Karpas-422 (cell line): ENCODE results near the gene TFCP2. TPM values are rescaled to one million over a fixed set of nuclear protein-coding genes. Genes with fewer than 3 reads are reported as not detected.

Experiments
- DNase-seq: peaks from one replicate; pipeline ENCODE4 v3.0.0-alpha.2; 2015
- H2AFZ ChIP-seq: fragments of 200-600 bp; sonication (generic); 2 replicates; pipeline ENCODE4 v1.6.1; 2014; ENCODE audit warnings: antibody characterized with exemption, low read length, mixed read lengths
- H3K27ac ChIP-seq: fragments of 200-600 bp; sonication (generic); 2 replicates; pipeline ENCODE4 v1.5.1; 2014; ENCODE audit warnings: mild to moderate bottlenecking, low read length, moderate library complexity
- H3K27me3 ChIP-seq: fragments of 200-600 bp; sonication (generic); 2 replicates; pipeline ENCODE4 v1.6.1; 2014; ENCODE audit warnings: low read length, mixed read lengths
- H3K36me3 ChIP-seq: fragments of 200-600 bp; sonication (generic); 2 replicates; pipeline ENCODE4 v1.6.1; 2014; ENCODE audit warnings: low read length, mixed read lengths; ENCODE audit not compliant: insufficient read depth
- H3K4me1 ChIP-seq: fragments of 200-600 bp; sonication (generic); 2 replicates; pipeline ENCODE4 v1.6.1; 2014; ENCODE audit warnings: mild to moderate bottlenecking, low read length, mixed read lengths
- H3K4me2 ChIP-seq: fragments of 200-600 bp; sonication (generic); 2 replicates; pipeline ENCODE4 v1.6.1; 2014; ENCODE audit warnings: low read length, low read depth, mild to moderate bottlenecking; ENCODE audit not compliant: poor library complexity, severe bottlenecking
- H3K4me3 ChIP-seq: fragments of 200-600 bp; sonication (generic); 2 replicates; pipeline ENCODE4 v1.5.1; 2014; ENCODE audit warnings: mild to moderate bottlenecking, antibody characterized with exemption, low read length, mixed read lengths
- H3K79me2 ChIP-seq: fragments of 200-600 bp; sonication (generic); 2 replicates; pipeline ENCODE4 v1.6.1; 2014; ENCODE audit warnings: mild to moderate bottlenecking, low read length, mixed read lengths
- H3K9ac ChIP-seq: fragments of 200-600 bp; sonication (generic); 2 replicates; pipeline ENCODE4 v1.6.0; 2014; ENCODE audit warnings: low read length
- H3K9me2 ChIP-seq: fragments of 200-600 bp; sonication (generic), shearing (Covaris generic); replicated peaks from 2 replicates; pipeline ENCODE4 v1.6.0; 2014; ENCODE audit warnings: mild to moderate bottlenecking, low read length, moderate library complexity; ENCODE audit not compliant: insufficient read depth
- H3K9me3 ChIP-seq: fragments of 300-700, 200-600 bp; sonication (generic); 2 replicates; pipeline ENCODE4 v1.6.1; 2014; ENCODE audit warnings: low read length, mixed read lengths
- H4K20me1 ChIP-seq: fragments of 200-600 bp; sonication (generic); 2 replicates; pipeline ENCODE4 v1.6.1; 2014; ENCODE audit warnings: mild to moderate bottlenecking, antibody characterized with exemption, low read length, low read depth; ENCODE audit not compliant: insufficient read depth
- total RNA-seq: library from RNA; depleted of rRNA; stranded (reverse); fragments of >200 nt; shearing (Covaris generic); gene quantifications from 2 replicates; pipeline ENCODE4 v1.2.3, GENCODE V29; 2014; ENCODE audit warnings: low replicate concordance

Gene TFCP2
- total RNA-seq, 1 experiment from 2014 or later = 26.5 TPM

- H3K27ac ChIP-seq = no peak overlapping the region
- H3K4me1 ChIP-seq = no peaks in the 10 kb centered on the region
- H4K20me1 ChIP-seq = no peaks in the 10 kb centered on the region
- H3K36me3 ChIP-seq = peaks cover 45% of the 10 kb centered on the region
- H3K4me2 ChIP-seq = no peak overlapping the region
- H3K9me2 ChIP-seq = no peaks in the 10 kb centered on the region
- no peak overlapping the region for H3K9ac ChIP-seq
- no peaks in the 10 kb centered on the region for H3K27me3 ChIP-seq
- DNase-seq = no peak
- H3K79me2 ChIP-seq = no peaks in the 10 kb centered on the region
- H2AFZ ChIP-seq = no peak overlapping the region
- H3K9me3 ChIP-seq = no peaks in the 10 kb centered on the region
- no peak overlapping the region for H3K4me3 ChIP-seq
These were observed 69.0 kb downstream of the TFCP2 start for GRCh38 chr12:51103977-51104376.

- Histone ChIP-seq H3K79me2 (no peaks in the 10 kb centered on the region), H3K27ac (no peak overlapping the region), H3K27me3 (no peaks in the 10 kb centered on the region), H3K4me1 (no peaks in the 10 kb centered on the region), H2AFZ (no peak overlapping the region), H3K9me2 (no peaks in the 10 kb centered on the region), H3K4me3 (no peak overlapping the region), H3K9me3 (no peaks in the 10 kb centered on the region), H3K4me2 (no peak overlapping the region), H4K20me1 (no peaks in the 10 kb centered on the region), H3K9ac (no peak overlapping the region), H3K36me3 (peaks cover 52% of the 10 kb centered on the region; the same call in 1 of the 2 replicates)
- DNase-seq = no peak
These were observed 74.3 kb downstream of the TFCP2 start for GRCh38 chr12:51098611-51099010.

GRCh38 chr12:51090705-51091229 is 82.2 kb downstream of the TFCP2 start:
- H4K20me1 ChIP-seq = no peaks in the 10 kb centered on the region
- no peak overlapping the region for H3K4me3 ChIP-seq
- H3K4me2 ChIP-seq = no peak overlapping the region
- no peak for DNase-seq
- no peaks in the 10 kb centered on the region for H3K79me2 ChIP-seq
- no peaks in the 10 kb centered on the region for H3K27me3 ChIP-seq
- H3K9me3 ChIP-seq = no peaks in the 10 kb centered on the region
- H3K9ac ChIP-seq = no peak overlapping the region
- H2AFZ ChIP-seq = no peak overlapping the region
- H3K27ac ChIP-seq = no peak overlapping the region
- H3K36me3 ChIP-seq = peaks cover 15% of the 10 kb centered on the region; the same call in 1 of the 2 replicates
- peaks cover 2% of the 10 kb centered on the region; the same call in 1 of the 2 replicates for H3K4me1 ChIP-seq
- H3K9me2 ChIP-seq = no peaks in the 10 kb centered on the region

- no peaks in the 10 kb centered on the region for H3K36me3 ChIP-seq
- no peak overlapping the region for H3K9ac ChIP-seq
- H3K79me2 ChIP-seq = peaks cover 4% of the 10 kb centered on the region
- H3K4me1 ChIP-seq = peaks cover 7% of the 10 kb centered on the region
- no peak overlapping the region for H3K4me3 ChIP-seq
- no peaks in the 10 kb centered on the region for H3K27me3 ChIP-seq
- H3K27ac ChIP-seq = no peak overlapping the region
- H3K9me2 ChIP-seq = no peaks in the 10 kb centered on the region
- DNase-seq = no peak
- no peak overlapping the region for H2AFZ ChIP-seq
- H3K9me3 ChIP-seq = no peaks in the 10 kb centered on the region
- H4K20me1 ChIP-seq = no peaks in the 10 kb centered on the region
- H3K4me2 ChIP-seq = no peak overlapping the region
These were observed 85.1 kb downstream of the TFCP2 start for GRCh38 chr12:51087818-51088217.

GRCh38 chr12:51086933-51087332 is 86.0 kb downstream of the TFCP2 start:
- H3K9ac ChIP-seq = no peak overlapping the region

GRCh38 chr12:51085757-51086156 is 87.2 kb downstream of the TFCP2 start:
- no peak overlapping the region for H3K9ac ChIP-seq
- H3K79me2 ChIP-seq = peaks cover 23% of the 10 kb centered on the region
- H3K4me3 ChIP-seq = no peak overlapping the region
- no peaks in the 10 kb centered on the region for H4K20me1 ChIP-seq
- no peaks in the 10 kb centered on the region for H3K9me2 ChIP-seq
- no peak for DNase-seq
- H3K9me3 ChIP-seq = no peaks in the 10 kb centered on the region
- no peaks in the 10 kb centered on the region for H3K36me3 ChIP-seq
- no peak overlapping the region for H3K4me2 ChIP-seq
- H3K4me1 ChIP-seq = peaks cover 17% of the 10 kb centered on the region
- no peak overlapping the region for H3K27ac ChIP-seq
- no peak overlapping the region for H2AFZ ChIP-seq
- H3K27me3 ChIP-seq = no peaks in the 10 kb centered on the region

More at GRCh38 chr12:51086933-51087332, 86.0 kb downstream of the TFCP2 start:
- H3K4me1 ChIP-seq = peaks cover 12% of the 10 kb centered on the region
- no peak overlapping the region for H2AFZ ChIP-seq
- no peak for DNase-seq
- H3K27me3 ChIP-seq = no peaks in the 10 kb centered on the region
- H3K27ac ChIP-seq = no peak overlapping the region
- no peaks in the 10 kb centered on the region for H3K36me3 ChIP-seq
- H3K9me2 ChIP-seq = no peaks in the 10 kb centered on the region
- H3K79me2 ChIP-seq = peaks cover 13% of the 10 kb centered on the region
- no peaks in the 10 kb centered on the region for H4K20me1 ChIP-seq
- no peak overlapping the region for H3K4me3 ChIP-seq
- H3K9me3 ChIP-seq = no peaks in the 10 kb centered on the region
- no peak overlapping the region for H3K4me2 ChIP-seq

- H3K4me1 ChIP-seq = peaks cover 17% of the 10 kb centered on the region
- no peaks in the 10 kb centered on the region for H3K9me2 ChIP-seq
- H2AFZ ChIP-seq = 0 out of 2 replicates have a peak within 1 kb of the TSS, but pooled peaks have one; percentile 79
- no peaks in the 10 kb centered on the region for H3K27me3 ChIP-seq
- peak within 1 kb of the TSS; percentile 76 for H3K4me2 ChIP-seq
- peak; percentile 98 for DNase-seq
- H3K9me3 ChIP-seq = no peaks in the 10 kb centered on the region
- H3K79me2 ChIP-seq = peaks cover 32% of the 10 kb centered on the region
- peak within 1 kb of the TSS; percentile 79 for H3K4me3 ChIP-seq
- H3K36me3 ChIP-seq = no peaks in the 10 kb centered on the region
- no peaks in the 10 kb centered on the region for H4K20me1 ChIP-seq
- H3K27ac ChIP-seq = 0 out of 2 replicates have a peak within 1 kb of the TSS, but pooled peaks have one; percentile 14
- peak within 1 kb of the TSS; percentile 90 for H3K9ac ChIP-seq
These were observed 89.7 kb downstream of the TFCP2 start, which contains the start of gene CSRNP2 for GRCh38 chr12:51083126-51083833. CSRNP2 (minus strand) TSS chr12:51083596; CDS start chr12:51076561, 7,035 bp downstream.

GRCh38 chr12:51082561-51083125 is 90.3 kb downstream of the TFCP2 start:
- Histone ChIP-seq H3K4me3 (peak overlapping the region; percentile 79), H3K4me1 (peaks cover 17% of the 10 kb centered on the region), H3K4me2 (peak overlapping the region; percentile 72), H3K27ac (0 out of 2 replicates have a peak overlapping the region, but pooled peaks have one; percentile 14), H3K9me3 (no peaks in the 10 kb centered on the region), H3K9ac (peak overlapping the region; percentile 90), H2AFZ (no peak overlapping the region), H3K36me3 (no peaks in the 10 kb centered on the region), H4K20me1 (no peaks in the 10 kb centered on the region), H3K79me2 (peaks cover 38% of the 10 kb centered on the region), H3K27me3 (no peaks in the 10 kb centered on the region), H3K9me2 (no peaks in the 10 kb centered on the region)
- DNase-seq = peak; percentile 62
